DOHH2 (cell line): ENCODE results near the gene INPP4A.

Experiments
- H3F3A ChIP-seq: fragments of 200-600 bp; sonication (generic), shearing (Covaris generic); 2 replicates; pipeline ENCODE4 v1.6.0; 2016; ENCODE audit warnings: antibody characterized with exemption, mild to moderate bottlenecking; ENCODE audit not compliant: control insufficient read depth, insufficient read depth
- H3K27ac ChIP-seq: fragments of 200-600 bp; sonication (generic); 2 replicates; pipeline ENCODE4 v1.5.1; 2014; ENCODE audit warnings: low read depth, mild to moderate bottlenecking, low read length, moderate library complexity
- H3K27me3 ChIP-seq: fragments of 200-600 bp; sonication (generic); 2 replicates; pipeline ENCODE4 v1.6.1; 2014; ENCODE audit warnings: mild to moderate bottlenecking, low read length, mixed read lengths; ENCODE audit not compliant: control insufficient read depth
- H3K36me3 ChIP-seq: fragments of 200-600 bp; sonication (generic); 2 replicates; pipeline ENCODE4 v1.6.1; 2014; ENCODE audit warnings: mild to moderate bottlenecking, low read length, moderate library complexity, mixed read lengths; ENCODE audit not compliant: control insufficient read depth
- H3K4me1 ChIP-seq: fragments of 200-600 bp; sonication (generic); 2 replicates; pipeline ENCODE4 v1.6.1; 2014; ENCODE audit warnings: mild to moderate bottlenecking, low read length, mixed read lengths; ENCODE audit not compliant: control insufficient read depth
- H3K4me2 ChIP-seq: fragments of 200-600 bp; sonication (generic); 2 replicates; pipeline ENCODE4 v1.6.0; 2014; ENCODE audit warnings: mild to moderate bottlenecking, low read length, moderate library complexity
- H3K4me3 ChIP-seq: fragments of 200-600 bp; sonication (generic); 2 replicates; pipeline ENCODE4 v1.5.1; 2014; ENCODE audit warnings: mild to moderate bottlenecking, low read length, mixed read lengths
- H3K79me2 ChIP-seq: fragments of 200-600 bp; sonication (generic); 2 replicates; pipeline ENCODE4 v1.6.1; 2014; ENCODE audit warnings: mild to moderate bottlenecking, low read length, mixed read lengths; ENCODE audit not compliant: control insufficient read depth
- H3K9me2 ChIP-seq: fragments of 200-600 bp; sonication (generic); replicated peaks from 2 replicates; pipeline ENCODE4 v1.6.1; 2014; ENCODE audit warnings: mild to moderate bottlenecking, low read length, mixed read lengths; ENCODE audit not compliant: control insufficient read depth
- H3K9me3 ChIP-seq: fragments of 200-600 bp; sonication (generic); 2 replicates; pipeline ENCODE4 v1.6.1; 2014; ENCODE audit warnings: antibody characterized with exemption, low read length, mixed read lengths; ENCODE audit not compliant: control insufficient read depth, insufficient read depth
- H4K20me1 ChIP-seq: fragments of 200-600 bp; sonication (generic); 2 replicates; pipeline ENCODE4 v1.6.0; 2014; ENCODE audit warnings: low read depth, mild to moderate bottlenecking, antibody characterized with exemption, low read length, moderate library complexity; ENCODE audit not compliant: control insufficient read depth, insufficient read depth
- EZH2phosphoT487 ChIP-seq: fragments of 200-600 bp; sonication (generic); IDR thresholded peaks from 2 replicates; pipeline ENCODE4 v1.6.1; 2017; ENCODE audit warnings: borderline replicate concordance, mild to moderate bottlenecking, antibody characterized with exemption, low read length, moderate library complexity, mixed read lengths
- TF ChIP-seq, protein P1 (sequence below): fragments of 200-600 bp; sonication (generic); IDR thresholded peaks from one replicate; pipeline ENCODE4 v1.5.1; 2014; ENCODE audit warnings: antibody characterized with exemption, mild to moderate bottlenecking, low read depth, low read length; ENCODE audit not compliant: poor library complexity, severe bottlenecking

INPP4A gene

DNA sequence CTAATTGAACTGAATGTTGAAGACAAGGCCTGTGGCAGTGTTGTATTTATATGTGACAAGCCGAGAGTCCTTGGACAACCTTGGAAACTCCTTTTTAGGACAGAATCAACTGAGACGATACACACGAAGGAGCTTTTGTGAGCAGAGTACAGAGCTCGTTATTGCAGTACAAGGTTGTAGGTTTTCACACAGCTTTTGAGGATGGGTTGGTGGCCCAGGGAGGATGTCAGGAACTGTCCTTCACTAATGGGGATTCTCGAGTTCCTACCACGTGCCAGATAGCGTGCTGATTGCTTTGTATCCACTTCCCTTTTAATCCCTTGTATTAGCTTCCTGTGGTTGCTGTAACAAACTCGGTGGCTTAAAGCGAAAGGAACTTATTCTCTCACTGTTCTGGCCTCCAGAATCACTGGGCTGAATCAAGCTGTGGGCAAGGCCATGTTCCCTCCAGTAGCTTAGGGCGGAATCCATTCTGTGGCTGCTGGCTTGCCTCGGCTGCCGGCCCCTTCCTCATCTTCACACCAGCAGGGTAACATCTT, 20.2 kb downstream of the INPP4A start:
- peaks cover 39% of the 10 kb centered on the region for H3K79me2 ChIP-seq
- no peaks in the 10 kb centered on the region for H3K9me2 ChIP-seq
- H3K27ac ChIP-seq = peak overlapping the region; percentile 67
- peaks cover 3% of the 10 kb centered on the region; the same call in 1 of the 2 replicates for H3F3A ChIP-seq
- TF ChIP-seq EZH2phosphoT487 = no peak
- TF ChIP-seq, protein P1, sequence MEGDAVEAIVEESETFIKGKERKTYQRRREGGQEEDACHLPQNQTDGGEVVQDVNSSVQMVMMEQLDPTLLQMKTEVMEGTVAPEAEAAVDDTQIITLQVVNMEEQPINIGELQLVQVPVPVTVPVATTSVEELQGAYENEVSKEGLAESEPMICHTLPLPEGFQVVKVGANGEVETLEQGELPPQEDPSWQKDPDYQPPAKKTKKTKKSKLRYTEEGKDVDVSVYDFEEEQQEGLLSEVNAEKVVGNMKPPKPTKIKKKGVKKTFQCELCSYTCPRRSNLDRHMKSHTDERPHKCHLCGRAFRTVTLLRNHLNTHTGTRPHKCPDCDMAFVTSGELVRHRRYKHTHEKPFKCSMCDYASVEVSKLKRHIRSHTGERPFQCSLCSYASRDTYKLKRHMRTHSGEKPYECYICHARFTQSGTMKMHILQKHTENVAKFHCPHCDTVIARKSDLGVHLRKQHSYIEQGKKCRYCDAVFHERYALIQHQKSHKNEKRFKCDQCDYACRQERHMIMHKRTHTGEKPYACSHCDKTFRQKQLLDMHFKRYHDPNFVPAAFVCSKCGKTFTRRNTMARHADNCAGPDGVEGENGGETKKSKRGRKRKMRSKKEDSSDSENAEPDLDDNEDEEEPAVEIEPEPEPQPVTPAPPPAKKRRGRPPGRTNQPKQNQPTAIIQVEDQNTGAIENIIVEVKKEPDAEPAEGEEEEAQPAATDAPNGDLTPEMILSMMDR = no peak
- no peaks in the 10 kb centered on the region for H4K20me1 ChIP-seq
- no peaks in the 10 kb centered on the region for H3K36me3 ChIP-seq
- H3K4me1 ChIP-seq = peaks cover 52% of the 10 kb centered on the region
- H3K4me3 ChIP-seq = peak overlapping the region; percentile 19
- H3K9me3 ChIP-seq = no peaks in the 10 kb centered on the region
- peak overlapping the region; percentile 50 for H3K4me2 ChIP-seq
- no peaks in the 10 kb centered on the region for H3K27me3 ChIP-seq

DNA sequence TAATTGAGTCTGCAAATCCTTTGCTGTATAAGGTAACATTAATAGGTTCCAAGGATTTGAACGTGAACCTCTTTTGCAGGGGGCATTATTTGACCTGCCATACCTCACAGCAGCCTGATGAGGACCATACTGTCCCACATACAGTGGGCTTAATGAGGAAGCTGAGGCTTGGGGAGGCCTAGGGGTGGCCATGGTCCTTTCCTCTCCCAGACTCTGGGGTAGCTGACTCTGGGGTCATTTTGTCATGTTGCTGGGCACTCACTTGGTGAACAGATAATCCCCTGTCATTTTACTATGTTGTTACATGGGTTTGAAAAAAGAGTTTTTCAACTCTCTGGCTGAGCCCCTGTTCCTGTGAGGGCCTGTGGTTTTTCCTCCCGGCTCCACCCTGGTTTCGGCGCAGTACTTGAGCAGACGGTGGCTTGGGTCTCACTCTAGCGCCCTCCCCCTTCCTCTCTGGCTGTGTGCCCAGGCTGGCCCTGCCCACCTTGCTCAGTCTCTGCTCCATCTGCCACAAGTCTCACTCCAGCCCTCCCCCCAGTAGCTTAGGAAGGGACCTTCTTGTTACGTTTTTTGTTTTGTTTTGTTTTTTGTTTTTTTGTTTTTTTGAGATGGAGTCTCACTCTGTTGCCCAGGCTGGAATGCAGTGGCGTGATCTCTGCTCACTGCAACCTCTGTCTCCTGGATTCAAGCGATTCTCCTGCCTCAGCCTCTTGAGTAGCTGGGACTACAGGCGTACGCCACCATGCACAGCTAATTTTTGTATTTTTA, 21.0 kb downstream of the INPP4A start:
- Histone ChIP-seq H3K9me3 (no peaks in the 10 kb centered on the region), H3K27me3 (no peaks in the 10 kb centered on the region), H3K27ac (peak overlapping the region; percentile 67), H3K36me3 (no peaks in the 10 kb centered on the region), H3K79me2 (peaks cover 36% of the 10 kb centered on the region), H3K4me2 (peak overlapping the region; percentile 50), H4K20me1 (no peaks in the 10 kb centered on the region), H3F3A (peaks cover 3% of the 10 kb centered on the region; the same call in 1 of the 2 replicates), H3K9me2 (no peaks in the 10 kb centered on the region), H3K4me1 (peaks cover 48% of the 10 kb centered on the region), H3K4me3 (peak overlapping the region; percentile 19)
- TF ChIP-seq, protein P1 = no peak
- no peak for TF ChIP-seq EZH2phosphoT487

DNA sequence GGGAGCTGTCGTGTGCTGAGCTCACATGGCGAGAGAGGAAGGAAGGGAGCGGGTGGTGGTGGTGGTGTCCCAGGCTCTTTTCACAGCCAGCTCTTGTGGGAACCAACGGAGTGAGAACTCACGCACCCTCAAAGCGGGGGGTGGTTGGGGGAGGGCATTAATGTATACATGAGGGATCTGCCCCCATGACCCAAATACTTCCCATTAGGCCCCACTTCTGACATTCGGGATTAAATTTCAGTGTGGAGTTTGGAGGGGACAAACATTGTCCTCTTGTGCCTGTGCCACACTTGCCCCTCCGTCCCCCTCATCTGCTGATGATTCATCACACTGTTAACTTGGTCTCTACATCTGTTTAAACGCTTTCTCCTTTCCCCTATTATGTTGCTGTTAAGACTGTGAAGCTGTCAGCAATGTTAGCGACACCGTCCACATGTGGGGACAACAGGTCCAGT, 22.5 kb downstream of the INPP4A start:
- Histone ChIP-seq H3K4me3 (no peak overlapping the region), H3K9me3 (no peaks in the 10 kb centered on the region), H4K20me1 (no peaks in the 10 kb centered on the region), H3K27ac (no peak overlapping the region), H3K27me3 (no peaks in the 10 kb centered on the region), H3K36me3 (no peaks in the 10 kb centered on the region), H3K4me1 (peaks cover 35% of the 10 kb centered on the region), H3K79me2 (peaks cover 31% of the 10 kb centered on the region), H3K9me2 (no peaks in the 10 kb centered on the region), H3K4me2 (no peak overlapping the region), H3F3A (peaks cover 3% of the 10 kb centered on the region; the same call in 1 of the 2 replicates)
- no peak for TF ChIP-seq EZH2phosphoT487
- TF ChIP-seq, protein P1 = no peak
